Left ventricle myocardium superior (tissue), 1 donor: ENCODE results near the gene CARD8. TPM values are rescaled to one million over a fixed set of nuclear protein-coding genes. Genes with fewer than 3 reads are reported as not detected.
A peak's percentile ranks its signal among the peaks of the same experiment; 100 is the strongest.

Experiments
- ATAC-seq: fragments of 200-7000 bp; cut with Tn5 transposase; one replicate; pipeline ENCODE4 v1.9.1; 2020; ENCODE audit warnings: mild to moderate bottlenecking, moderate library complexity
- DNase-seq: peaks from one replicate; pipeline ENCODE4 v3.0.0-alpha.2; 2020
- intact Hi-C: fragments of 100-400 bp; cut with micrococcal nuclease; formaldehyde crosslinking; loops from one replicate; pipeline ENCODE4 v1.11.0; 2022
- total RNA-seq: library from RNA; stranded (reverse); fragmentation: NEBNext Ultra II Directional; extraction: Animal tissue kit (Norgen Biotek cat#: 25700); gene quantifications from one replicate; pipeline ENCODE4 v1.2.1, GENCODE V29; 2021
- donor health status: DM: no; HTN: yes; CAD: no; lungs with severe emphysema.

Gene CARD8
- total RNA-seq, 1 donor from 2014 or later = 31.2 TPM

DNA sequence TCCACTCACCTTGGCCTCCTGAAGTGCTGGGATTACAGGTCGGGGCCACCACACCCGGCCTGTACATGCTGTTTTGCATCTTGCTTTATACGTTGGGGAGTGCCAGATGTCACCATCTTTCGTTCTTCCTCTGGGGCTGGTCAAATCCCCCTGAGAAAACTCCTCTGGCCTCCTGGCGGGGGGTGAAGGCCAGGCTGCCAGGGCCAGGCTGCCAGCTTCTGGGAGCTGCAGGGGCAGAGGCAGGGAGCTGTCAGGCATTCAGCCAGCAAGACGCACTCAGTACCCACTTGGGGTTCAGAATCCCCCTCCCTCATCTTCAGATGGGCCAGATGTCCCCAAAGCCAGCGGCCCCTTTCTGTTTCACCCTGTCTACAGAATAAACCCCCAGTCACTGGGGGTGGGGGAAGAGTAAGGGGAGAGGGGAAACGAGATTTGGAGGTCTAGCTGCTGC, 69.1 kb downstream of the CARD8 start:
- intact Hi-C loops = no loop called here
- ATAC-seq (no peak), DNase-seq (no peak)

- intact Hi-C loops = no loop called here
- DNase-seq (no peak), ATAC-seq (no peak)
Measured at GRCh38 chr19:48186015-48186414, 69.7 kb downstream of the CARD8 start.

DNA sequence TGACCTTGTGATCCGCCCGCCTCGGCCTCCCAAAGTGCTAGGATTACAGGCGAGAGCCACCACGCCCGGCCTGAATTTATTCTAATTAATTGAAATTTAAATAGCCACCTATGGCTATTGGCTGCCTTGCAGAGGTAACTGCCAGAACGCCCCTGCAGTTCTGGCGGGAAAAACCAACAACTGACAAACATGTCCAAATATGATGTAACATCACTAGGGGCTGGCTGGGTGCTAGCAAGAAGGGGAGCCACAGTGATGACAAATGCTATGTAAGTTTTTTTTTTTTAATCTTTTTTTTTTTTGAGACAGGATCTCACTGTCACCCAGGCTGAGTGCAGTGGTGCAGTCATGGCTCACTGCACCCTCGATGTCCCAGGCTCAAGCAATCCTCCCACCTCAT, 72.4 kb downstream of the CARD8 start:
- DNase-seq (no peak), ATAC-seq (no peak)
- intact Hi-C loops = no loop called here

DNA sequence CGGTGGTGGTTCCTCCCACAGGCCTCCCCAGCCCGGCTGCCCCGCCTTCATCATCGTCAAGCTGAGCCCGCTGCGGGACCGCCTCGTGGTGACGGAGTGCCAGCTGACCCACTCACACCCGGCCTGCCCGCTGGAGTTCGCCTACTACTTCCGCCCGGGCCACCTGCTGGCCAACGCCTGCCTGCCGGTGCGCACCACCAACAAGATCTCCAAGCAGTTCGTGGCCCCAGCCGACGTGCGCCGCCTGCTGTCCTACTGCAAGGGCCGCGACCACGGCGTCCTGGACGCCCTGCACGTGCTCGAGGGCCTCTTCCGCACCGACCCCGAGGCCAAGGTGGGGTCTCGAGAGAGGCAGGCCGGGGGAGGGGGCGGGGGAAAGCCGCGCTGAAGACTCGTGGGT, 73.3 kb downstream of the CARD8 start:
- ATAC-seq = no peak
- peak; percentile 28 for DNase-seq
- intact Hi-C loops = no loop called here

GRCh38 chr19:48181505-48181904, 74.2 kb downstream of the CARD8 start:
- DNase-seq (no peak), ATAC-seq (no peak)
- intact Hi-C loops = no loop called here

- intact Hi-C loops = no loop called here
- DNase-seq (no peak), ATAC-seq (no peak)
Measured at GRCh38 chr19:48176226-48176625, 79.5 kb downstream of the CARD8 start.

GRCh38 chr19:48175578-48175977, 80.1 kb downstream of the CARD8 start:
- ATAC-seq (no peak), DNase-seq (no peak)

GRCh38 chr19:48174445-48175030, 81.2 kb downstream of the CARD8 start:
- DNase-seq (no peak), ATAC-seq (no peak)
- intact Hi-C loops = no loop called here

More at GRCh38 chr19:48175578-48175977, 80.1 kb downstream of the CARD8 start:
- intact Hi-C loops = no loop called here

DNA sequence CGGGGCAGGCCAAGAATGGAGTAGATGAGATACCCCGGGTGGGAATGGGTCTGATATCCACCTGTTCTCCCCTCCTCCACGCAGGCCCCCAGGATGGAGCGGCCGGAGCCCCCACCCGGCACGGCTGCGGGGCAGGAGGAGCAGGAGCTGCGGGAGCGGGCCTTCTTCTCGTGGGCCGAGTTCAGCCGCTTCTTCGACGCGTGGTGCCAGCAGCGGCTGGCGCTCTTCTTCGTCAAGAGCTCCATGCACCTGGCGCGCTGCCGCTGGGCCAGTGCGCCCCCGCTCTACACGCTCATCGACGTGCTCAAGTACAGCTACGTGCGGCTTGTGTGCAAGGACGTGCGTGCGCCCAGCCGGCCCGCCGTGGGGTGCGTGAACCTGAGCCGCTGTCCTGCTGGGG, 84.0 kb downstream of the CARD8 start:
- intact Hi-C loops = no loop called here
- ATAC-seq (no peak), DNase-seq (peak; percentile 37)

- ATAC-seq (no peak), DNase-seq (no peak)
- intact Hi-C loops = no loop called here
Measured at GRCh38 chr19:48170817-48171347, 84.8 kb downstream of the CARD8 start.

DNA sequence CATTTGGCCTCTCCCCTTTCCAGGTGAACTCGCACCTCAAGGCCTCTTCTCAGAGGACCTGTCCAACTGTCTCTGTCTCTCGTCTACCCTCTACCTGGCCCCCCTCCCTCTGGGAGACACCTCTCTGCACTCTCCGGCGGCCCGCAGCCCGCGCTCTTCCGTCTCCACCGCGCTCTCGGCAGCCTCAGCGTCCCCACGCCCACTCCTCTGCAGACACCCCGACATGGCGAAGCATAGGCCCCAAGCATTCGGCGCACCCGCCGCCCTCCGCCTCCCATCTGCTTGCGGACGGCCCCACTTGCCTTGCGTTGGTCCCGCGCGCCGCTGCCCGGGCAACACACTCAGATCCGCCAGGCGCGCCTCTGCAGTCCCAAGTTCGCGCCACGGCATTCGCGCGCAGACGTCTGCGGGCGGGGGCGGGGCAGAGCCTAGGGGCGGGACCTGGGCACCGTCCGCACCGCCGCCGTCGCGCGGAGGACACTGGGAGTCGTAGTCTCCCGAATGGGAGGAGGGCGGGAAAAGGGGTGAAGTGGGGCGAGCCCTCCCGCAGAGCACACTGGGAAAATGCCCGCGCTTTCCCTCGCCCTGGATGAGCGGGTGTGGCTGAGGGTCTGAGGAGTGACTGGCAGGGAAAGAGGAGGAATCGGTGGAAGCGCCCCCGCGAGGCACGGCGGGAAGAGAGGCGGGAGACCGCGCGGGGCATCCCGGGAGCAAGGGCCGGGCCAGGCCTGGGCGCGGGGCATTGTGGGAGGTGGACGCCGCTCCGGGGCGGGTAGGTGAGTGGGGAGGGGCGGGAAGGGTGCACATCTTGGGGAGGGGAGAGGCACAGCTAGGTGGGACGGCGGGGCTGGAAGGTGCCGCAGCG, 85.5 kb downstream of the CARD8 start, which contains the start of the genes LIG1 and ZSWIM9:
Gene LIG1 (minus strand): TSS at position 406 of the 865 bp plus-strand sequence. CDS start 4,778 bp downstream, outside the sequence.
Gene ZSWIM9 (plus strand): TSS at position 742 of the 865 bp plus-strand sequence. CDS start 1,123 bp downstream, outside the sequence.
- peak; percentile 98 for ATAC-seq
- intact Hi-C loops = no loop called here
- peak; percentile 94 for DNase-seq

DNA sequence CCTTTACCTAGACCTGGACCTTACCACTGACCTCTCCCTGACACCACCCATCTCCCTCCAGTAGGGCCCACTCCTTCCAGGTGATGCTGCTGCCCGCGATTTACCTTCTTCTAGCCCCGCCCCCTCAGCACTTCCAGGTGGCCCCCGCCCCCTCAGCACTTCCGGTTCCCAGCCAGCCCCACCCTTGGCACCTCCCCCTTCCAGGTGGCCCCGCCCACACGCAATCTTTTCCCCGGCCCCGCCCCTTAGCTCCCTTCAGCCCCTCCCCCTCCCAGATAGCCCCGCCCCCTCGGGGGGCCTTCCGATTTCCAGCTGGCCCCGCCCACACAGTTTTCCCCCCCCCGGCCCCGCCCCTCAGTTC, 86.2 kb downstream of the CARD8 start:
- intact Hi-C loops = no loop called here
- DNase-seq (peak; percentile 77), ATAC-seq (peak; percentile 40)

GRCh38 chr19:48168689-48169088, 87.0 kb downstream of the CARD8 start:
- ATAC-seq (no peak), DNase-seq (no peak)
- intact Hi-C loops = no loop called here

DNA sequence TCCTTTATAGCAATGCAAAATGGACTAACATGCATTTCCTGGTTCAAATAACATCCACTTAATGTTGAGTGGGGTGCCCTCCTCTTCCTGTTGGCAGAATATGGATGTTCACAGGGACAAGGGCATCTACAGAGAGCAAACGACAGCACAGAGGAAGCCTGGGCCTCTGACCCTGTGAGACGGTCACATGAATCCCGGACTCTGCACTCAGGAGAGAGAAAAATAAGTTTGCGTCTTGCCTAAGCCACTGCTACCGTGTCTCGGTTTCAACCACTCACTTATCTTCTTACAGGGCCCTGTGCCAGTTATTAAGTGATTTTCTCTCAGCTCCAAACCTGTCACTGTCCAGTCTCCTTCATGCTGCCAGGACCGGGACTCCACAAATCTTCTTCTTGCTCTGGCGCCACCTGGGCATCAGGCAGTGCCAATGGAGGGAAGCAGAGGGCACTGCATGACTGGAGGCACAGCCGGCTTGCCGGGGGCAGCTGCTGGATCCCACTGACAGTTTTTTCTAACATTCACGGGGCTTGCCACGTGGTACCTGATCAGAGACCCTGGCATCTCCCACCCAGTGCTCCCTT, 97.4 kb downstream of the CARD8 start:
- intact Hi-C loops = no loop called here
- ATAC-seq = peak; percentile 86

More for the DNA sequence above, 97.4 kb downstream of the CARD8 start:
- no peak for DNase-seq

Other genes with a start within 250 kb of the CARD8 start
- gene CABP5, start 211.8 kb downstream of the CARD8 start, total RNA-seq = not detected
- gene PLA2G4C, start 145.1 kb downstream of the CARD8 start, total RNA-seq = 34.9 TPM
- gene LIG1, start 85.6 kb downstream of the CARD8 start, total RNA-seq = 2.8 TPM
- gene ZSWIM9, start 85.2 kb downstream of the CARD8 start, total RNA-seq = 7.9 TPM
- gene ZNF114, start 14.2 kb upstream of the CARD8 start, total RNA-seq = 0.10 TPM
- gene EMP3, start 69.6 kb upstream of the CARD8 start, total RNA-seq = 33.8 TPM
- 110 TPM for gene TMEM143, start 108.0 kb upstream of the CARD8 start, total RNA-seq
- gene SYNGR4, start 108.5 kb upstream of the CARD8 start, total RNA-seq = not detected
- 79.4 TPM for gene KDELR1, start 135.6 kb upstream of the CARD8 start, total RNA-seq
- gene GRIN2D, start 137.8 kb upstream of the CARD8 start, total RNA-seq = 0.17 TPM
- 15.7 TPM for gene GRWD1, start 190.1 kb upstream of the CARD8 start, total RNA-seq
- 0.35 TPM for gene KCNJ14, start 199.7 kb upstream of the CARD8 start, total RNA-seq
- gene CYTH2, start 213.5 kb upstream of the CARD8 start, total RNA-seq = 33.4 TPM